WERI-Rb-1 (cell line): ENCODE results near the gene BMAL1.

Experiments
- DNase-seq: peaks from one replicate; pipeline ENCODE4 v3.0.0-alpha.2; 2020
- H3K27ac ChIP-seq: fragments of 250-450 bp; sonication (Bioruptor Pico); 2 replicates; pipeline ENCODE4 v1.5.1; 2020; ENCODE audit warnings: mild to moderate bottlenecking, moderate library complexity
- H3K27me3 ChIP-seq: fragments of 250-450 bp; sonication (Bioruptor Pico); 2 replicates; pipeline ENCODE4 v1.5.1; 2021; ENCODE audit warnings: mild to moderate bottlenecking, low read depth, moderate library complexity; ENCODE audit not compliant: insufficient read depth, severe bottlenecking
- H3K36me3 ChIP-seq: fragments of 250-450 bp; sonication (Bioruptor Pico); 2 replicates; pipeline ENCODE4 v1.5.1; 2020; ENCODE audit warnings: mild to moderate bottlenecking, moderate library complexity
- H3K4me3 ChIP-seq: 2 replicates; pipeline ENCODE4 v1.5.1; 2011; ENCODE audit warnings: low read depth, mild to moderate bottlenecking, control low read depth, low read length
- H3K9me3 ChIP-seq: fragments of 250-450 bp; sonication (Bioruptor Pico); 2 replicates; pipeline ENCODE4 v1.5.1; 2021; ENCODE audit warnings: mild to moderate bottlenecking, moderate library complexity; ENCODE audit not compliant: severe bottlenecking
- TF ChIP-seq, protein P1 (sequence below): IDR thresholded peaks from 2 replicates; pipeline ENCODE4 v1.5.1; 2011; ENCODE audit warnings: low read depth, mild to moderate bottlenecking, control low read depth, inconsistent platforms, low read length

Gene BMAL1

DNA sequence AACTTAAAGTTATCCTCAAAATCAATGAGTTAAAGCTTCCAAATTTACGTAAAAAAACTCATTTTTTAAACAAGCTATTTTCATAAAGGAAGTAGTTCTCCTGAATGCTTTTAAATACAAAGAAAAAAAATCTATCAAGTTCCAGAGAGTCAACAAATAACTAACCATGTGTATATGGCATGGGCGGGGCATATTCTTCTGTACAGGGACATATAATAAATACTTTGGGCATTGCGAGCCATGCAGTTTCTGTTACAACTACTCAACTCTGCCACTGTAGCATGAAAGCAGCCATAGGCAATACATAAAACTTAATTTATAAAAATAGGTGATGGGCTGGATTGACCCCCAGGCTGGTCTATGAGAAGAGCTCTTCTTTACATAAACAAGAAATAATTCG is 127.6 kb downstream of the BMAL1 start:
- TF ChIP-seq, protein P1, sequence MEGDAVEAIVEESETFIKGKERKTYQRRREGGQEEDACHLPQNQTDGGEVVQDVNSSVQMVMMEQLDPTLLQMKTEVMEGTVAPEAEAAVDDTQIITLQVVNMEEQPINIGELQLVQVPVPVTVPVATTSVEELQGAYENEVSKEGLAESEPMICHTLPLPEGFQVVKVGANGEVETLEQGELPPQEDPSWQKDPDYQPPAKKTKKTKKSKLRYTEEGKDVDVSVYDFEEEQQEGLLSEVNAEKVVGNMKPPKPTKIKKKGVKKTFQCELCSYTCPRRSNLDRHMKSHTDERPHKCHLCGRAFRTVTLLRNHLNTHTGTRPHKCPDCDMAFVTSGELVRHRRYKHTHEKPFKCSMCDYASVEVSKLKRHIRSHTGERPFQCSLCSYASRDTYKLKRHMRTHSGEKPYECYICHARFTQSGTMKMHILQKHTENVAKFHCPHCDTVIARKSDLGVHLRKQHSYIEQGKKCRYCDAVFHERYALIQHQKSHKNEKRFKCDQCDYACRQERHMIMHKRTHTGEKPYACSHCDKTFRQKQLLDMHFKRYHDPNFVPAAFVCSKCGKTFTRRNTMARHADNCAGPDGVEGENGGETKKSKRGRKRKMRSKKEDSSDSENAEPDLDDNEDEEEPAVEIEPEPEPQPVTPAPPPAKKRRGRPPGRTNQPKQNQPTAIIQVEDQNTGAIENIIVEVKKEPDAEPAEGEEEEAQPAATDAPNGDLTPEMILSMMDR, result no peak
- Histone ChIP-seq H3K36me3 (no peaks in the 10 kb centered on the region; the same call in none of the 2 replicates), H3K4me3 (no peak overlapping the region), H3K9me3 (no peaks in the 10 kb centered on the region), H3K27ac (no peak overlapping the region), H3K27me3 (no peaks in the 10 kb centered on the region)
- no peak for DNase-seq

DNA sequence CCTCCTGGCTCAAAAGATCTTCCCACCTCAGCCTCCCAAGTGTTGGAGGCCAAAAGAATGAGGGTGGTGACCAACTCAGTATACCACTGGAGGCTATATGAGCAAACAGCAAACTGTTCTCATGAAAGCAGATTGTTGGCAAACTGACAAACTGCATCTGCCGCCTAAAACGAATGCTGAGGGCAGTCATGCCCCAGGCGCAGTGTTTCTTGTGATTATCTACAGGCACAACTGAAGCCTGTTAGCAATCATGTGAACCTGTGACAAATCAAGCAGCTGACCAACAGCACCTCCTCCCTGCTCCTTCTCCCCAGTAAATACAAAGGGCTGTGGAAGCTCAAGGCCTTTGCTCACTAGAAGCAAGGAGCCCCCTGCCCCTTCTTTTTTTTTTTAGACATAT is 137.6 kb downstream of the BMAL1 start:
- no peak for DNase-seq
- Histone ChIP-seq H3K27ac (no peak overlapping the region), H3K36me3 (peaks cover 16% of the 10 kb centered on the region), H3K9me3 (no peaks in the 10 kb centered on the region), H3K27me3 (no peaks in the 10 kb centered on the region), H3K4me3 (no peak overlapping the region)
- TF ChIP-seq, protein P1, result no peak

- no peaks in the 10 kb centered on the region for H3K9me3 ChIP-seq
- no peaks in the 10 kb centered on the region for H3K27me3 ChIP-seq
- no peak overlapping the region for H3K27ac ChIP-seq
- no peak overlapping the region for H3K4me3 ChIP-seq
- DNase-seq, result no peak
- TF ChIP-seq, protein P1, result no peak
- H3K36me3 ChIP-seq, result peaks cover 4% of the 10 kb centered on the region; the same call in 1 of the 2 replicates
Measured at GRCh38 chr11:13421561-13421960, 144.0 kb downstream of the BMAL1 start.

DNA sequence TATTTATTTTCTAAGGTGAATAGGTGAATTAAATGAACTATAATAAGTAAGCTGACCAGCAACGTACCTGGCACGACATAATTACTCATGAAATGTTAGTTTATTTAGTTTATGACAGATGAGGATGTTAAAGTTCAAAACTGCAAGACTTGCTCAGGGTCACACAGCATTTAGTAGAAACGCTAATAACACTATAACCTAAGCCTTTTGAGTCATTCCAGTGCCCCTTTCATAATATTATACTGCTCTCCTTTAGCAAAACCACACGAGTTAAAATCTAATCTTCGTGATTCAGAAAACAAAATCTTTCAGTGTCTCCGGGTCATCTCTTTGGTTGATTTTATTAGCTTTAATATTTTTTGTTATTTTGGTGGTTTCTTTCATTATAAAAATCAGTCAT is 145.8 kb downstream of the BMAL1 start:
- no peak for DNase-seq
- Histone ChIP-seq H3K36me3 (no peaks in the 10 kb centered on the region; the same call in 1 of the 2 replicates), H3K27me3 (no peaks in the 10 kb centered on the region), H3K4me3 (no peak overlapping the region), H3K9me3 (no peaks in the 10 kb centered on the region), H3K27ac (no peak overlapping the region)
- TF ChIP-seq, protein P1, result no peak

GRCh38 chr11:13427440-13427839 is 149.8 kb downstream of the BMAL1 start:
- Histone ChIP-seq H3K4me3 (no peak overlapping the region), H3K27ac (no peak overlapping the region), H3K27me3 (no peaks in the 10 kb centered on the region), H3K9me3 (no peaks in the 10 kb centered on the region), H3K36me3 (no peaks in the 10 kb centered on the region)
- TF ChIP-seq, protein P1, result no peak
- DNase-seq, result no peak

- H3K9me3 ChIP-seq, result no peaks in the 10 kb centered on the region
- no peak overlapping the region for H3K4me3 ChIP-seq
- no peaks in the 10 kb centered on the region for H3K36me3 ChIP-seq
- TF ChIP-seq, protein P1, result no peak
- H3K27me3 ChIP-seq, result no peaks in the 10 kb centered on the region
- no peak overlapping the region for H3K27ac ChIP-seq
- DNase-seq, result no peak
Measured at GRCh38 chr11:13429288-13429687, 151.7 kb downstream of the BMAL1 start.
